Measurements from ENCODE around the gene TMSB15C.
A peak's percentile ranks its signal among the peaks of the same experiment; 100 is the strongest.
"Not testable (repeated sequence)": the region's sequence is repeated elsewhere in the genome, so short reads cannot be mapped to it uniquely, and the experiment has no call there.

Gene TMSB15C

GRCh38 chrX:104075778-104076445, at the start of gene TMSB15C:
TSS of gene TMSB15C (minus strand) at chrX:104076236.
- not testable (repeated sequence) for DNase-seq (ENCODE audit: low spot score); FAIRE-seq

- DNase-seq (ENCODE audit: low spot score) (no peak), FAIRE-seq (no peak)
These were observed 46.8 kb upstream of the TMSB15C start for GRCh38 chrX:104122829-104123228.

GRCh38 chrX:104118765-104119164, 42.7 kb upstream of the TMSB15C start:
- DNase-seq (ENCODE audit: low spot score) (no peak), FAIRE-seq (no peak)

- DNase-seq (ENCODE audit: low spot score) (no peak), FAIRE-seq (no peak)
These were observed 41.7 kb upstream of the TMSB15C start for GRCh38 chrX:104117759-104118158.

- DNase-seq (ENCODE audit: low spot score) (peak; percentile 47), FAIRE-seq (peak; percentile 72)
These were observed 37.4 kb upstream of the TMSB15C start for GRCh38 chrX:104113222-104113965.

- FAIRE-seq (peak; percentile 78), DNase-seq (ENCODE audit: low spot score) (peak; percentile 45)
These were observed 36.4 kb upstream of the TMSB15C start, which contains the start of gene ZCCHC18 for GRCh38 chrX:104112326-104112951. TSS of gene ZCCHC18 (plus strand) at chrX:104112523. CDS start at chrX:104114112, 1,589 bp downstream.

- not testable (repeated sequence) for DNase-seq (ENCODE audit: low spot score); FAIRE-seq
These were observed 34.6 kb upstream of the TMSB15C start for GRCh38 chrX:104110491-104111240.

GRCh38 chrX:104108955-104109354, 32.9 kb upstream of the TMSB15C start:
- no peak for DNase-seq (ENCODE audit: low spot score)
- FAIRE-seq: no peak

- FAIRE-seq: no peak
- DNase-seq (ENCODE audit: low spot score): no peak
These were observed 29.6 kb upstream of the TMSB15C start for GRCh38 chrX:104105330-104106262.

GRCh38 chrX:104104676-104105075, 28.6 kb upstream of the TMSB15C start:
- no peak for FAIRE-seq
- no peak for DNase-seq (ENCODE audit: low spot score)

- FAIRE-seq: no peak
- no peak for DNase-seq (ENCODE audit: low spot score)
These were observed 22.9 kb upstream of the TMSB15C start for GRCh38 chrX:104098919-104099318.

GRCh38 chrX:104098151-104098808, 22.2 kb upstream of the TMSB15C start:
- DNase-seq (ENCODE audit: low spot score) (peak; percentile 38), FAIRE-seq (peak; percentile 90)

- DNase-seq (ENCODE audit: low spot score): no peak
- no peak for FAIRE-seq
These were observed 9.9 kb upstream of the TMSB15C start for GRCh38 chrX:104085919-104086318.

GRCh38 chrX:104085477-104085876, 9.4 kb upstream of the TMSB15C start:
- DNase-seq (ENCODE audit: low spot score) (no peak), FAIRE-seq (no peak)

- FAIRE-seq (no peak), DNase-seq (ENCODE audit: low spot score) (no peak)
These were observed 8.7 kb upstream of the TMSB15C start for GRCh38 chrX:104084534-104085277.

- no peak for FAIRE-seq
These were observed 8.0 kb upstream of the TMSB15C start for GRCh38 chrX:104084063-104084462.

GRCh38 chrX:104077854-104078253, 1.8 kb upstream of the TMSB15C start:
- DNase-seq (ENCODE audit: low spot score); FAIRE-seq: not testable (repeated sequence)

More at GRCh38 chrX:104084063-104084462, 8.0 kb upstream of the TMSB15C start:
- DNase-seq (ENCODE audit: low spot score): no peak

- not testable (repeated sequence) for DNase-seq (ENCODE audit: low spot score); FAIRE-seq
These were observed 13.4 kb downstream of the TMSB15C start for GRCh38 chrX:104062636-104063035.

- FAIRE-seq; DNase-seq (ENCODE audit: low spot score): not testable (repeated sequence)
These were observed 21.1 kb downstream of the TMSB15C start for GRCh38 chrX:104054956-104055355.

Data from RCC 7860 (cell line).